K562 (cell line): ENCODE results near the gene LMO4.

Experiments used
- ARID3A ChIP-seq: IDR thresholded peaks from 2 replicates; pipeline ENCODE4 v1.6.1; 2012; ENCODE audit warnings: low read depth, low read length, improper control_type of control experiment, borderline replicate concordance
- CBX1 ChIP-seq: sonication (generic); IDR thresholded peaks from 2 replicates; pipeline ENCODE4 v1.6.1; 2016; ENCODE audit warnings: antibody characterized with exemption, low read depth, mild to moderate bottlenecking
- CTCF ChIP-seq, 3 experiments: IDR thresholded peaks in 2 of 3; conservative IDR thresholded peaks in 1 of 3; 2 replicates each; pipeline ENCODE4 v1.5.1; 2011 to 2012; ENCODE audit warnings: low read length in 3 of 3, mild to moderate bottlenecking in 3 of 3, control low read depth in 2 of 3, improper control_type of control experiment in 1 of 3, inconsistent platforms in 1 of 3, low read depth in 1 of 3, mixed read lengths in 1 of 3, moderate library complexity in 1 of 3; ENCODE audit not compliant: insufficient read depth in 2 of 3
- DMBX1 ChIP-seq: fragments of 250-450 bp; sonication (Bioruptor Pico); IDR thresholded peaks from 2 replicates; pipeline ENCODE4 v1.8.0; 2022; ENCODE audit warnings: inconsistent platforms, mild to moderate bottlenecking, moderate library complexity, borderline replicate concordance
- EGR1 ChIP-seq: fragments of 450-650 bp; conservative IDR thresholded peaks from 2 replicates; pipeline ENCODE4 v1.6.1; 2017; ENCODE audit warnings: mild to moderate bottlenecking
- FOXO4 ChIP-seq: fragments of 450-650 bp; formaldehyde crosslinking; IDR thresholded peaks from 2 replicates; pipeline ENCODE4 v1.4.0; 2020; ENCODE audit warnings: mild to moderate bottlenecking, moderate library complexity
- KDM2B ChIP-seq: fragments of 250-450 bp; sonication (Bioruptor Pico); IDR thresholded peaks from 2 replicates; pipeline ENCODE4 v1.8.0; 2021; ENCODE audit warnings: mild to moderate bottlenecking, moderate library complexity
- NFIC ChIP-seq: fragments of 450-650 bp; IDR thresholded peaks from 2 replicates; pipeline ENCODE4 v1.6.1; 2017; ENCODE audit warnings: mild to moderate bottlenecking, inconsistent platforms
- YBX1 ChIP-seq: fragments of 450-650 bp; IDR thresholded peaks from 2 replicates; pipeline ENCODE4 v1.7.1; 2016; ENCODE audit warnings: mild to moderate bottlenecking
- ZNF274 ChIP-seq: IDR thresholded peaks from 2 replicates; pipeline ENCODE4 v1.6.1; 2011; ENCODE audit warnings: low read depth, mild to moderate bottlenecking, low read length, moderate library complexity, borderline replicate concordance
- ZNF561 ChIP-seq: fragments of 450-650 bp; formaldehyde crosslinking; conservative IDR thresholded peaks from 2 replicates; pipeline ENCODE4 v1.4.0; 2020; ENCODE audit warnings: mild to moderate bottlenecking, moderate library complexity
- ZNF76 ChIP-seq: fragments of 250-450 bp; sonication (Bioruptor Pico); IDR thresholded peaks from 2 replicates; pipeline ENCODE4 v1.4.0; 2020; ENCODE audit warnings: mild to moderate bottlenecking, moderate library complexity, borderline replicate concordance

- no peak for TF ChIP-seq ZNF76
- TF ChIP-seq DMBX1 (CRISPR knock-in tag): no peak
- no peak for TF ChIP-seq ARID3A
- peak; percentile 68 for TF ChIP-seq EGR1
- no peak for TF ChIP-seq ZNF561 (CRISPR knock-in tag)
- no peak for TF ChIP-seq NFIC
- TF ChIP-seq CBX1: no peak
- no peak for TF ChIP-seq FOXO4
- TF ChIP-seq ZNF274: no peak
- no peak for TF ChIP-seq CTCF (IDR thresholded peaks at IDR 0.05 in 2 of 3, conservative IDR thresholded peaks at IDR 0.05 in 1 of 3; ENCODE audit: insufficient read depth in 2 of 3, low read depth in 1 of 3, low read length in 3 of 3)
- TF ChIP-seq YBX1: no peak
- TF ChIP-seq KDM2B: no peak
These were observed 5.9 kb downstream of the LMO4 start for GRCh38 chr1:87334351-87335174.
